ENCODE measurements around the gene SLC35F3.

Gene SLC35F3

GRCh38 chr1:233975486-233975885 is 71.0 kb downstream of the SLC35F3 start:
- no peak for FAIRE-seq

- no peak for FAIRE-seq
Measured at GRCh38 chr1:233981042-233981675, 76.7 kb downstream of the SLC35F3 start.

GRCh38 chr1:233982827-233983518 is 78.5 kb downstream of the SLC35F3 start:
- no peak for FAIRE-seq

- FAIRE-seq: no peak
Measured at GRCh38 chr1:233983811-233984210, 79.3 kb downstream of the SLC35F3 start.

- FAIRE-seq: no peak
Measured at GRCh38 chr1:233988963-233989696, 84.7 kb downstream of the SLC35F3 start.

- no peak for FAIRE-seq
Measured at GRCh38 chr1:233990486-233990885, 86.0 kb downstream of the SLC35F3 start.

- FAIRE-seq: no peak
Measured at GRCh38 chr1:233993651-233994050, 89.2 kb downstream of the SLC35F3 start.

GRCh38 chr1:233994112-233994511 is 89.6 kb downstream of the SLC35F3 start:
- no peak for FAIRE-seq

- FAIRE-seq: no peak
Measured at GRCh38 chr1:233998456-233998855, 94.0 kb downstream of the SLC35F3 start.

- no peak for FAIRE-seq
Measured at GRCh38 chr1:233998891-233999290, 94.4 kb downstream of the SLC35F3 start.

GRCh38 chr1:234000557-234001041 is 96.1 kb downstream of the SLC35F3 start:
- FAIRE-seq: no peak

GRCh38 chr1:234001817-234002216 is 97.3 kb downstream of the SLC35F3 start:
- no peak for FAIRE-seq

GRCh38 chr1:234004591-234004990 is 100.1 kb downstream of the SLC35F3 start:
- no peak for FAIRE-seq

- no peak for FAIRE-seq
Measured at GRCh38 chr1:234007684-234008083, 103.2 kb downstream of the SLC35F3 start.

- no peak for FAIRE-seq
Measured at GRCh38 chr1:234008591-234008990, 104.1 kb downstream of the SLC35F3 start.

- no peak for FAIRE-seq
Measured at GRCh38 chr1:234009668-234010067, 105.2 kb downstream of the SLC35F3 start.

- FAIRE-seq: no peak
Measured at GRCh38 chr1:234014208-234014607, 109.7 kb downstream of the SLC35F3 start.

GRCh38 chr1:234018816-234019215 is 114.3 kb downstream of the SLC35F3 start:
- FAIRE-seq: no peak

GRCh38 chr1:234019387-234019786 is 114.9 kb downstream of the SLC35F3 start:
- no peak for FAIRE-seq

GRCh38 chr1:234022302-234022701 is 117.8 kb downstream of the SLC35F3 start:
- FAIRE-seq: no peak

- no peak for FAIRE-seq
Measured at GRCh38 chr1:234039603-234040002, 135.1 kb downstream of the SLC35F3 start.

- no peak for FAIRE-seq
Measured at GRCh38 chr1:234040446-234041317, 136.2 kb downstream of the SLC35F3 start.

- no peak for FAIRE-seq
Measured at GRCh38 chr1:234044079-234044478, 139.6 kb downstream of the SLC35F3 start.
